SKM-1 (cell line): ENCODE measurements around the gene MORN1.
A peak's percentile ranks its signal among the peaks of the same experiment; 100 is the strongest.
"Not testable (repeated sequence)": the region's sequence is repeated elsewhere in the genome, so short reads cannot be mapped to it uniquely, and the experiment has no call there.

Experiments
- DNase-seq: peaks from one replicate; lab custom pipeline; 2025; ENCODE audit not compliant: unreplicated experiment; lab: John Stamatoyannopoulos, UW

MORN1 gene

DNA sequence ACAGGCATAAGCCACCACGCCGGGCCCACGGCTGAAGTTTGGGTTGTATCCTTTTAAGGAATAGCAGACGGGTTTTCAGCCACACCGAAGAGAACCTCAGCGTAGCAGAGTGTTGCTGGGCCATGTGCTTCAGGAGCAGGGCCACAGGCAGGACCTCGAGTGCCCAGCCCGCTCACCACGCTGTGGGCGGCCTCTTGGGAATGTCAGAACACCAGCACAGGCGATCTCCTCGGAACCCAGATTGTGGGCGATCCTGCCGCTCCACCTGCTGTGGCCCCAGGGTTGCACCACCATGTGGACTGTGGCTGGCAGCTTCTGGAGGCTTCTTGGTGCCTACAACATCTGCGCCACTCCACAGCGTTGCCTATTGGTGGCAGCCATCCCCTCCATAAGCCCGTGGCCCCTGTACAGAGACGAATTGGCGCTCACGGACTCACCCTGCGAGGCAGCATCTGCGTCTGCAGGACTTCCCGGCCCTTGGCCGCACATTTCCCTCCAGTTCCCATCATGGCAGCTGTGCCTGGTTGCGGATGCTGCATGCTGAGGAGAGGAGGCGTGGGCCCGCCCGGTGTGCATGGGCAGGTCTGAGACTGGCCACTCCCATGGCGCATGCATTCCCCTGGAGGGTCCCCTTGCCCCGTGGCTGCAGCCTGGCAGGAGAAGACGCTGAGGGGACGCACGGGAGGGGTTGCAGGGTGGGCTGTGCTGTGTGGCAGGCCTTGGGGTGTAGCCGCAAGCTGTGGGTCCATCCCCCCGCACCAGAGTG lies 93.9 kb downstream of the MORN1 start:
- no peak for DNase-seq

DNA sequence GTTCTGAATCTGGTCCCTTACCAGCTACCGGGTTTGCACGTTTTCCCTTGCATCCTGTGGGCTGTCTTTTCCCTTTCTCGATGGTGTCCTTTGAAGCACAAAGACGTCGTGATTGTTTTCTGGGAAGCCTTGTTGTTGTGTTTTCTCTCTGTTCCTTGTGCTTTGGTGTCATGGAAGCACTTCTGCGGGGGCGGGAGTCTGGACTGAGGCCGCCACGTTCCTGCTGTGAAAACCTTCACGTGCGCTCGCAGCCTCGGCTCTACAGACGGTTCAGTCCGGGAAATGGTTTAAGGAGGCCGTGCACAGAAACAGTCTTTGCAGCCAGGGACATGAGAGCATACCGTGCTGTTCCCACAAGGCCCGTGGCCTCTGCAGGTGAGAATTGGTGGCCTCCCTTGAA lies 94.7 kb downstream of the MORN1 start:
- no peak for DNase-seq

DNA sequence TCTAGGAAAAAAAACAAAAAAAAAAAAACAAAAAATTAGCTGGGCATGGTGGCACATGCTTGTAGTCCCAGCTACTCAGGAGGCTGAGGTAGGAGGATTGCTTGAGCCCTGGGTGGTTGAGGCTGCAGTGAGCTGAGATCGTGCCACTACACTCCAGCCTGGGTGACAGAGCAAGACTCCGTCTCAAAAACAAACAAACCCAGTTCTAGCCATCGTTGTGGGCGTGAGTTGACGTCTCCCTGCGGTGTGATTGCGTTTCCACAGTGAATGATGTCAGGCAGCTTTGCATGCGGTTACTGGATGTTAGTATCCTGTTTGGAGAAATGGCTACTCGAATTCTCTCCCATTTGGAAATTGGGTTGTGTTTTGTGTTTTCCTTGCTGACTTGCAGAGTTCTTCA lies 95.1 kb downstream of the MORN1 start:
- not testable (repeated sequence) for DNase-seq

DNA sequence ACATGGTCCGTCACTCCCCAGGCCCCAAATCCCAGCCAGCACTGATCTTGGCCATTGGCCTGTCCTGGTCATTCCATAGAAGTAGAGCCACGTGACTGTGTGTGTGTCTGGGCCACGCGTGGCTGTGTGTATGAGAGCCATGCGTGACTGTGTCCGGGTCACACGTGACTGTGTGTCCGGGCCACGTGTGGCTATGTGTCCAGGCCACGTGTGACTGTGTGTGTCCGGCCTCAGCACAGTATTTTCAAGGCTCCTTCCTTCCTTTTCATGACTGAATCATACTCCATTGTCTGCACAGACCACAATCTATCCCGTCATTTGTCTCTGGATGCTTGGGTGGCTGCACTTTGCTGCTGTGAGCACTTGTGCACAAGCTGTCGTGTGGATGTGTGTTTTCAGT lies 95.8 kb downstream of the MORN1 start:
- DNase-seq: no peak

DNA sequence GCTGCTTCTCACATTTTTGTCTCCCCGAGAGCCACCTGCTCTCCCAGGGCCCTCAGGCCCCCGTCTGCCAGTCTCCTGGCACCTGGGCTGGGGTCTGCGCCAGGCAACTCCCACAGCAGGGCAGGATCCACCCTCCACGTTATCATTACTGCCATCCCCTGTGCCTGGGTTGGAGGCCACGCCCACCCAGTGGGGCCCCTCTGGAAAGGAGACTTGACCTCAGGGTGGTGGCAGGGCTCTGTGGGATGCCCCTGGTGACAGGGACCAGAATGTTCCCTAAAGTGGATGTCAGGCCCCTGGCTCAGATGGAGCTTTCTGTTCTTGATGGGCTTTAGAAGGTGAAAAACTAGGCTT lies 96.7 kb downstream of the MORN1 start:
- no peak for DNase-seq

DNA sequence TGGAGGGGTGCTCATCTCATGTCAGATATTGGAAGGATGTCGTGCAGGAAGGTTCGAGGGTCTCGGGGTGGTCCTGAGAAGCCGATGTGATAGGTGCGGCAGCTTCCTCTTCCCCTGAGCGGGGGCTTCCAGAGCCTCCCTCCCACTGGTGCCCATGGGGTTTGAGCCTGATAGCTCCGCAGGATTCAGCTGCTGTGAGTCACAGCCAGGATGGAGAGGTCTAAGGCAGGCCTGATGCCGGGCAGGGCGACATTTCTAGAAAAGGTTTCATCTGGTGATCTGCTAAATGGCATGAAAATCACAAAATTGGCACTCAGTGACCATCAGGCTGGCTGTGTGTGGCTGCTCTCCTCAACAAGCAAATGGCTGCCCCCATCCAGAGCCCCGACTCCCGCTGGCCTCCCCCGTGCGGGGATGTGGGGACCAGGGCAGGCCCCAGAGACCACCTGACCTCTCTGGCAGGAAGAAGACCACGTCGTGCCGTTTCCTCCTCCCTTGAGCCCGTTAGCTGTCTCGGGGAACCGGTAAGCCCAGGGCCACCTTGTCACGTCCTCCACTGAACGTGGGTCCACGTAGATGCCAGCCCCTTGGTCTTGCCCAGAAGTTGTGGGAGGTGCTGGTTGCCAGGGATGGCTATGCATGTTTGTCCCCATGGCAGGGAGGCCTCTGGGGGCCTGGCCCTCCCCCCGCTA lies 97.2 kb downstream of the MORN1 start:
- DNase-seq: no peak

DNA sequence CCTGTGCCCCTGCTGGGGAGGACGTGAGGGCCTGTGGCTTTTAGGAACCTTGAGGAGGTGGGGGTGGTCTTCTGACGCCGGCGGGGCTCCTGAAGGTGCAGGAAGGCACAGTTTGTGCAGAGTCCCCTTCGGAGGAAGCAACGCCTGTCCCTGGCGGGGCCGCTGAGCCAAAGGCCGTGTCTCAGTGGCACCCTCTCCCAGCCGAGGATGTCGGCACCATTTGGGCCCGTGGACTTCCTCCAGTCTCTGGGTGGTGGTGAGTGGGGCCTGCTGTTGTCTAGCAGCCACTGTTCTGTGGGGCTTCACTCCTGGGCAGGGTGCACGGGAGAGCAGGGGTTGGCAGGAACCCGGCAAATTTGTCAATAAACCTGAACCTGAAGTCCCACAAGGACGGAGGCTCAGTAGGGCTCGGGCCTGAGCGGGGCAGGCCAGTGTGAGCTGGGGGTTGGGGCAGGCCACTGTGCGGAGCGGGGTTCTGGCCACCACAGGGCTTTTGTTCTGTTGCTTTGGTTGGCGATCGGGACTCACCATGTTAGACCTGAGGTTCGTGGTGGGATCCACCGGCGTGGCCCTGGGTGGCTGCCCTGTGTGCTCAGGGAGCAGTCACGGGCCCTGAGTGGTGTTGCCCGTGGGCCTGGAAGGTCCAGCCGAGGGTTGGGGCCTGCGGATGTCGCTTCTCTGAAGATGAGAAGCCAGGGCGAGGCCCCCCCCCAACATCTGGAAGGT lies 98.5 kb downstream of the MORN1 start:
- DNase-seq: no peak

DNA sequence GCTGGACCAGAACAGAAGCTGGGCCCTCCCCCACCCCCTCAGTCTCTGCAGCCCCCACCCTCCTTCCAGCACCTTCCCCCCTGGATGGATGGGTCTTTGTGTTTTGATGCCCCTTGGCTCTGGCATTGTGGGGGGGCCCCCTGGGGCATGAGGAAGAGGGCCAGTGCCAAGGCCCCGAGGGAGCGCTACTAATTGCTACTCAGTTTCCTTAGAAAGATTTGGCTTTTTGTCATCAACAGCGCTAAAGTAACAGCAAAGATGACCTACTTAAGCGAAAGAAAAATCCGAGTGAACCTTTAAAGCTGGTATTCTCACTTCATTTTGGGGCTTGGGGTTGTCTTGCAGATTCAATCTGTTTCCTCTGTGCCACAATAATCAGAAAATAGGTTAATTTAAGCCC lies 99.8 kb downstream of the MORN1 start:
- DNase-seq: no peak

DNA sequence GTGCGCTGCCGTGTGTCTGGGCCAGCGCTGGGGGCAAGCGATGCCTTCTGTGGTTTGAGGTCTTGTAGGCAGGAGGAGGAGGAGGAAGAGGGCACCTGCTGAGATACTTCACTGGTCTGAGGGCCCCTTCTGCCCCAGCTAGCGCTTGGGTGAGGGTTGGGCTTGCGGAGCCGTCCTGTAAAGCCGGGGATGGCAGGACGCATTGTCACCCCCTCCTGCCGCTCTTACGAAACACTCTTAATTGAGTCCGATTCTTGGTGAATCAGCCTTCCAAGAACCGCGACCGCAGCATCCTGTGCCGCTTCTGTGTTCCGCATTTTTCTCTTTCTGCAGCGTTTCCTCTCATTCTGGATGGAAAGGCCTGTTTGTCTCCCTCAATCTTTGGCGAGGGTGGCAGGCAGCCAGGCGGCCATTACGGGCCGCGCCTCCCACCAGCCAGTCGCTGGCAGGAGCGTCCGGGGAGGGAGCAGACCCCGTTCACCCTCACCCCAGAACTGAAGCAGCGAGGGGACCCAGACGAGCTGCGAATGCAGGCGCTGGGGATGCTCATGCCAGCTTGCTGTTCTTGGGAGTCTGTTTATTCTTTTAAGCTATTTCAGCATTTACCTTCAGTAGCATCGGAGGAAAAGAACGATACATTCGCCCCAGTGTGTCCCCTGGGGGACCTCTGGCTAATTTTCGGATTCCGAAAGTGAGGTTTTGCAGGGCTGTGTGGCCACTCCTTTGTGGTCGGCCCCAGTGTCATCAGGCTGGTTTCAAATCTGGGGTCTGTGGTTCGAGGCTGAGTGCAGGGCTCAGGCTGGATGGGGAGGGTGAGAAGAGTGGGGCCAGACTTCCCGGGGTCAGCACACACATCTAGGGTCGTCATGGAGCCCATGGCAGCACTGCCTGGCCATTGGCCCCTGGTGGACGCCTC lies 100.5 kb downstream of the MORN1 start:
- DNase-seq: peak; percentile 98

DNA sequence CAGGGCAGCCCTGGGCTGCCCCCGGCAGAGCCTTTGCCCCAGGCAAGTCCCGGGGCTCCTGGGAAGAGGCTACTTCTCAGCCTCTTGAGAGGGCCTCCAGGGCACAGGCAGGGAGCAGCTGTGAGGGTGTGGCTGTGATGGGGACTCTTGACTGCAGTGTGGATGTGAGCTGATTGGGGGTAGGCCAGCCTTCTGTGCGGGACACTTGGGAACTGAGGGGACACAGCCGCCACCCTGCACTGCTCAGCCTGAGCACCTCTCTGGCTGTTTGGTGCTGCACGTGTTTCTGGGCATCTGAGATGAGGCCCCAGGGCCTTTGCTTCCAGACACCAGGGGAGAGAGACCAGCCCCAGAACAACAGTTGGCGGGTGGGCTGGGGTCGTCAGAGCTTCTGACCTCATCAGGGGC lies 101.2 kb downstream of the MORN1 start:
- no peak for DNase-seq

DNA sequence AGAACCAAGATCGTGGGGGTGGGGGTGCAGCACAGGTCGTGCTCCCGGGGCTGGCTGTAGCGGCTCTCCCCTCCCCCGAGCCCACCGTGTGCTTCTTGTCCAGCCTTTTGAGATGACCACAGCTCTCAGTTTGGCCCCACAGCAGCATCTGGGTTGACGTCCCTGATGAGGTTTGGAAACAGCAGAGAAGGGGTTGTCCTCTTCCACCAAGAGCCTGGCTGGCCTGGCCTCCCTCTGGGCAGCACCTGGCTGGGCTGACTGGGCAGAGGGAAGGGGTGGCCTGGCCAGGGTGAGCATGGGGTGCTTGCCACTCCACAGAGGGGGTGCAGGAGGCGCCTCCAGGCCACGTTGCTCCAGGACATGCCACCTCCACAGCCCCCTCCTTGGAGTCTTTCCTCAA lies 101.7 kb downstream of the MORN1 start:
- DNase-seq: no peak

DNA sequence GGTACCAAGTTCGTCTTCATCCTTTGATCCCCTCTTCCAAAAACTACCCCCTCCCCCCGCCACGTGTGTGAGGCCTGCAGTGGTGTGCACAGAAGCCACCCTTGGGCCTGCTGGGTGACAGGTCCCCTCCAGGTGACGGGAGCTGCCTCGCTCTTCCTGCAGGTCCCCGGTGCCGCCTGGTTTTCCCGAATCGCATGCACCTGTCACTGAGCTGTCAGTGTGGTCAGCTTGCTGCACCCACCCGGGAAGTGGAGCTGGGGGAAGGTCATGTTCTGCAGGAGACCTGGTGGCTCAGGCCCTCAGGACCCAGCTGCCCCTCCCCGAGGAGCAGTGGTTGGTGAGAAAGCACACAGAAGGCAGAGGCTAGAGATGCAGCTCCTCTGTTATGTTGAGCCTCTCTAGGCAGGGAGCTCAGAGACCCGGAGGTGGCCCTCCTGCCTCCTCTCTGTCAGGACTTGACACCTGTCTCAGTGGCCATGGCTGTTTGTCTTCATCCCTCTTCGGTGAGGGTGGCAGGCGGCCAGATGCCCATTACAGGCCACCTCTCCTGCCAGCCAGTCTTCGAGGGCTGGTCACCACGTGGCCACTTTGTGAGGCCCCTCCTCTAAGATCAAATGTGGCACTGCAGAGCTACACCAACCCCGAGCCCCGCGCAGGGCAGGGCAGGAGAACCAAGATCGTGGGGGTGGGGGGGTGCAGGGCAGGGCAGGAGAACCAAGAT lies 102.4 kb downstream of the MORN1 start:
- no peak for DNase-seq

DNA sequence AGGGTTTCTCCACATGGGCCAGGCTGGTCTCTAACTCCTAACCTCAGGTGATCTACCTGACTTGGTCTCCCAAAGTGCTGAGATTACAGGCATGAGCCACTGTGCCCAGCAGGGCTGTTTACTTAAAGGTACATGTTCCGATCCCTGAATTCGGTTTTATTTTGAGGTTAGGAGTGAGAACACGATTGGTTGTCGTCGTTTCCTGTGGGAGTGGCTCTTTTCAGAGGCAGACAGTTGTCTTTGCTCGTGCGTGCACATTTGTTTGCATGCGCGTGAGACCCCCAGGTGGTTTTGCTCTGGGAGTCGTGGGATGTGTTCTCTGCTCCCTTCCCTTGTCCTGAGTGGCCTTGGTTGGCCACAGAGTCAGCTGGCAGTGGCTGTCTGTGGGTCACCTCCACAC lies 103.0 kb downstream of the MORN1 start:
- DNase-seq: no peak

DNA sequence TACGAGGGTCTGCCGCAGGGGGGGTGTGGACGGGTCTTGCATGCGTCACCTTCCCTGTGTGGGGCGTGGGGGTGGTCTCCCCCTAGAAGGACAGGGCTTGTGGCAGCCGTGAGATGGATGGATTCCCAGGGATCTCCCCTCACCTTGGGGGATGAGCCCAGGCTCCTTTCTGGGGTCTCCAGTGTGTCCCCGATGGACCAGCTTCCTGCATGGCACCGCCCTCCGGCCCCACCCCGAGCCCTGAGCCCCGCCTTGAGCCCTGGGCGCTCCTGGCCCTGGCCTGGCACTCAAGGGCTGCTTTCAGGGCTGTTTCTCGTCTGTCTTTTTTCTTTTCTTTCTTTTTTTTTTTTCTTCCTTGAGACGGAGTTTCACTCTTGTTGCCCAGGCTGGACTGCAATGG lies 103.7 kb downstream of the MORN1 start:
- no peak for DNase-seq

DNA sequence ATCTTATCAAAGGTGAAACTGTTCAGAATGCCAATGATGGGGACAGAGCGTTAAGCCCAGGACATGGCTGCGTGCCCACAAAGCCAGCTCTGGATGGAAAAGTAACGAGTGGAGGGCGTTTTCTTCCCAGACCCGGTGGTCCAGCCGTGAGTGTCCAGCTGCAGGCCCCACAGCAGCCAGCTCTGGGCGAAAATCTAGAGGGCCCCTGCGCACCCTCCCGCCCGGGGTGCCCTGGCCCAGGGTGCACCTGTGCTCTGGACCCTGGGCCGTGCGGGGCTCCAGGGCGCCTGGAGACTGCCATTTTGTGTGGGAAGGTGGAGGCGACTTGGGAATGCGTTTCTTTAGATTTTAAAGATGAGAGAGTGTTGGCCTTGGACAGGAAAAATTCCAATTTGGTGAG lies 104.4 kb downstream of the MORN1 start:
- no peak for DNase-seq

DNA sequence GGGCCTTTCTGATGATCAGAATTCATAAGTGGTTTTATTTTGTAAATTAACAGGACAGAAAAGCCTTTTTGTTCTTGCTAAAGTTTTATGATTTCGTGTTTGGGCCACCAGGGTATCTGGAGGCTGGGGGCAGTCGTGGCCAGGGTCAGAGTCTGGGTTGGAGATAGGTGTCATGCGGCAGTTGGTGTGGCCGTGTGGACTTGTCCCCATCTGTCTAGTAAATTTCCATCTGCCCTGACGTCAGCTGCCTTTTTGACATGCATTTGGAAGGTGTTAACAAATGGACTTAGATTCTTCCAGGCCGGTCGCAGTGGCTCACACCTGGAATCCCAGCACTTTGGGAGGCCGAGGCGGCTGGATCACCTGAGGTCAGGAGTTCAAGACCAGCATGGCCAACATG lies 106.4 kb downstream of the MORN1 start:
- DNase-seq: no peak

DNA sequence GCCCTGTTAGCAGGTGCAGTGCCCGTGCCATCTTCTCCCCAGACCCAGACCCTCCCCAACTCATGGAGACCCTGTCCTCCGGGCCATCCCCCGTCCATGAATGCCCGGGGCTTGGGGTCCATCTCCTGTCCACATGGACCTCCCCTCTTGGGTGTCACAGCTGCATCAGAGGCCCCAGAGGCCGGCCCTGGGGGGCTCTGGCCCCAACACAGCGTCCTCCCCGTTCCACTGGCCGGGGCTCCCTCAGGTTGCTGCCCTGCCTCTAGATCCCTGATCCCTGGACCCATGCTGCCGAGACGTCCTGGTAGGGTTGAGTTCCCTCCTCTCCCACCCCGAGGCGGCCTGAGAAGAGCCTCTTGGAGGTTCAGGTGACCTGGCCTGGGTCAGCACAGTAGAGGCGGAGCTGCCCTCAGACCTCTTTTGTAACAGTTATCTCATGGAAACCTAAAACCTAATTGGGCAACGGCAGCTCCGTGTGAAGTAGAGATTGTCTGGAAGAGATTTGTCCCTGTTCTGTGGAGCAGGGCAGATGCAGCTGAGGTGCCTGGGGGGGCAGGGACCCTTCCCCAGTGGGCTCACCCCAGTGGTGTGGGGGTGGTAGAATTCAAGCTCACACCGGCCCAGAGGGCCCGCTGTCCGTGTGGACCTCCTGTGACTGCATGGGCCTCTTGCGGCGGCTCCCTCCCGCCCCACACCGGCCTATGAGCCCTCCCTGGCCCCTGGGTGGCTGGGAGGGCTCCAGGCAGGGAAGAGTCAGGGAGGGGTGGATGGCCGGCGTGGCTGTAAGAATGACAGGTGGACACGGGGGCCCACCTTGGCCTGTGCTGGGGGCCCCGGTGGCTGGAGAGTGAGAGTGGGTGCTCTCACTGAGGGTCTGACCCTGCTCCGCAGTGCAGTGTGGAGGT lies 107.1 kb downstream of the MORN1 start:
- no peak for DNase-seq

DNA sequence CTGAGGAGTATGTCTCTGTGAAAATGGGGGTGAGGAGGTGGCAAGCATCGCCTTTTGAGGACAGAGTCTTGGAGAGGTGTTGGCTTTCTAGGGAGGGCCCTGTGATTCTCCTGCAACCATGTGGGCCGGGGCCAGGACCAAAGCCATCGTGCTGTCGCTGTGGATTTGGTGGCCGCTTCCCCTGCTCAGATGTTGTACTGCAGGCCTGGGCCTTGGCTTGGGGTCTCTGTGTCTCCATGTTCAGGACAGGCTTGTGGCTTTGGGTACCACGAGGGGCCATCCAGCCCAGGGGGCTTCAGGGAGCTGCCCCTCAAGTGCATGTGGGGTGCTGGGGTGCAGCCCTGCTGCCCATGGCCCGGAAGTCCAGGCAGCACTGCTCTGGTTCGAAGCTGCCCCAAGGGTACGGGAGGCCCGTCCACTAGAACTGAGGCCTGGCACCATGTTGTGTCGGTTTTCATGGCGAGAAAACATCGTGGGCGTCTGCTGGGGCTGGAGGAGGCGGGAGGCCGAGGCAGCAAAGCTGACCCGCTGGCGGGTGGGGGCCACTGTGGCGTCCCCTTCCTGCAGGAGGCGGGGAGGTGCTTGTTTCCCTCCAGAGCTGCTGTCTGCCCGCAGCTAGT lies 107.9 kb downstream of the MORN1 start:
- no peak for DNase-seq
